Panc1 (cell line): ENCODE measurements around the gene PRCD. TPM values are rescaled to one million over a fixed set of nuclear protein-coding genes. Genes with fewer than 3 reads are reported as not detected.

ENCODE experiments used
- ATAC-seq: fragments of 200-7000 bp; cut with Tn5 transposase; 2 replicates; pipeline ENCODE4 v1.9.1; 2020; ENCODE audit warnings: mild to moderate bottlenecking, moderate library complexity
- BruUV-seq: library from RNA; stranded (reverse); fragments of 400-500 nt; replicated peaks from 2 replicates; lab custom pipeline; 2021; lab: Mats Ljungman, UMichigan
- CTCF ChIA-PET: fragments of 300-600 bp; sonication (Branson Sonifier 250); formaldehyde crosslinking; loops from one replicate; lab custom pipeline; 2022; ENCODE audit warnings: antibody characterized with exemption; lab: Charles Lee
- POLR2A ChIA-PET: fragments of 300-600 bp; sonication (Branson Sonifier 250); formaldehyde crosslinking; loops from one replicate; lab custom pipeline; 2022; ENCODE audit warnings: antibody characterized with exemption; lab: Charles Lee
- DNase-seq: peaks from one replicate; pipeline ENCODE4 v3.0.0-alpha.2; 2010; ENCODE audit warnings: low read depth, low spot score
- H3K27ac ChIP-seq: 2 replicates; pipeline ENCODE4 v1.5.1; 2011; ENCODE audit warnings: mild to moderate bottlenecking, low read length, inconsistent platforms
- H3K27me3 ChIP-seq: fragments of 200-500 bp; sonication (Bioruptor generic); 2 replicates; pipeline ENCODE4 v1.6.0; 2014; ENCODE audit warnings: low read length, inconsistent platforms; ENCODE audit not compliant: control insufficient read depth, insufficient read depth
- H3K36me3 ChIP-seq: fragments of 200-500 bp; sonication (Bioruptor generic); 2 replicates; pipeline ENCODE4 v1.5.1; 2014; ENCODE audit warnings: inconsistent platforms, mild to moderate bottlenecking, low read length, moderate library complexity; ENCODE audit not compliant: control insufficient read depth, insufficient read depth
- H3K4me1 ChIP-seq: 2 replicates; pipeline ENCODE4 v1.5.1; 2011; ENCODE audit warnings: inconsistent platforms, mild to moderate bottlenecking, low read length, moderate library complexity; ENCODE audit not compliant: control insufficient read depth, insufficient read depth
- H3K4me3 ChIP-seq, 2 experiments: 2 replicates each; pipeline ENCODE4 v1.5.1; 2011 to 2012; ENCODE audit warnings: low read depth in 2 of 2, low read length in 2 of 2, mild to moderate bottlenecking in 2 of 2, inconsistent platforms in 1 of 2, moderate library complexity in 1 of 2
- H3K9me3 ChIP-seq: fragments of 200-500 bp; sonication (Bioruptor generic); 2 replicates; pipeline ENCODE4 v1.5.1; 2014; ENCODE audit warnings: low read depth, mild to moderate bottlenecking, inconsistent platforms, low read length, moderate library complexity; ENCODE audit not compliant: control insufficient read depth, insufficient read depth
- POLR2AphosphoS5 ChIP-seq: IDR thresholded peaks from 2 replicates; pipeline ENCODE4 v1.6.1; 2012; ENCODE audit warnings: mild to moderate bottlenecking, low read depth, low read length, moderate library complexity
- SIN3A ChIP-seq: IDR thresholded peaks from 2 replicates; pipeline ENCODE4 v1.6.1; 2012; ENCODE audit warnings: low read depth, mild to moderate bottlenecking, low read length, moderate library complexity, borderline replicate concordance; ENCODE audit not compliant: insufficient read depth
- TCF7L2 ChIP-seq: IDR thresholded peaks from 2 replicates; pipeline ENCODE4 v1.6.1; 2011; ENCODE audit warnings: mild to moderate bottlenecking, low read depth, low read length, inconsistent platforms
- in situ Hi-C: cut with HindIII; loops from 2 replicates; pipeline ENCODE4 v1.10.0; 2016; ENCODE audit warnings: low sequenced_read_pairs, low pct_unique_long_range_greater_than_20kb
- intact Hi-C: fragments of 100-400 bp; cut with micrococcal nuclease; formaldehyde crosslinking; loops from one replicate; pipeline ENCODE4 v1.10.0; 2022; ENCODE audit not compliant: unreplicated experiment
- total RNA-seq: library from RNA; stranded (reverse); gene quantifications from one replicate; pipeline ENCODE4 v1.2.1, GENCODE V29; 2021; ENCODE audit not compliant: unreplicated experiment
- TF ChIP-seq, protein P1 (sequence below): fragments of 450-650 bp; IDR thresholded peaks from 2 replicates; pipeline ENCODE4 v1.5.1; 2017; ENCODE audit warnings: mild to moderate bottlenecking
- TF ChIP-seq, protein P2 (sequence below), 2 experiments: IDR thresholded peaks; 2 replicates each; pipeline ENCODE4 v1.6.1; 2011 to 2012; ENCODE audit warnings: low read depth in 2 of 2, control low read depth in 1 of 2, low read length in 1 of 2, mild to moderate bottlenecking in 1 of 2, moderate library complexity in 1 of 2; ENCODE audit not compliant: insufficient read depth in 1 of 2

Gene PRCD
- total RNA-seq, 1 experiment from 2014 or later: 0.54 TPM

DNA sequence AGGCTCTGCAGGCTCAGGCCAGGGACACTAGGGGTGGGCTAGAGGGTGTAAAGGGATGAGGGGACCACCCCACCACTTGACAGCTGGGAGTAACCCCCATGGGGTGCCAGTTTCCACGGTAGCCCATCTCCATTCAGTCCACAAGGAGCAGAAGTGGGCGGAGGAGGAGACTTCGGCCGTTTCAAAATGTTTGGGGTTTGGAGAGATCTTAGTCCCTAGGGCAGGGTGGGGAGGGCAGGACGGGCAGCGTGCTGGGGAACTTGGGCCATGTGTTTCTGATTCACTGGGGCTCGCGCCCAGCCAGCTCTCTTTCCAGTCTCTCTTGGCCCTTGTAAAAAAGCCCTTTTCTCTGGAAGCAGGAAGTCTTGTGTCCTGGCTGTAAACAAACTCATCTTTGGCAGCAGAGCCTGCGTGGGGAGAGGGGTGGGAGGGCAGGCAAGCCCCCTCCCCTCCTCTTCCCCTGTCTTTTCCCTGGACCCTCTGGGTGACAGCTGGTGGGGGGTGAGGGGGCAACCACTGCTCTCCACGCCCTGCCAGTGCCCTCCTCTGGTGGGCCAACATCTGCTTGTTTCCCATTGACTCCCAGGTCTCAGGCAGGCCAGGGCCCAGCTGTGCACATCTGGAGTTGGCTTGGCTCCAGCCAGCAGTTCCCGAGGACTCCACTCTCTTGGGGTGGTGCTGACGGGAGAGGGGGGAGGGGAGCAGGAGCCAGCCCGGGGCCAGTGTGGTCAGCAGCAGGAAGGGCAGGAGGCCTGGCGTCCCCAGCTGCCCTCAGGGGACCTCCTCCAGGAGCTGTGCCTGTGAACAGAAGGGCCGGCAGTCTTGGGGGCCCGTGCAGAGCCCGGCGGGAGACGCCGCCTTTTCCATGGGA is 10.4 kb upstream of the PRCD start:
- Histone ChIP-seq H3K27me3 (no peaks in the 10 kb centered on the region), H3K27ac (peak overlapping the region; percentile 67), H3K9me3 (no peaks in the 10 kb centered on the region), H3K4me1 (peaks cover 40% of the 10 kb centered on the region), H3K36me3 (no peaks in the 10 kb centered on the region), H3K4me3 (no peak overlapping the region)
- in situ Hi-C loops (no loop called here), intact Hi-C loops (no loop called here)
- no peak for DNase-seq
- no peak for TF ChIP-seq TCF7L2
- TF ChIP-seq, protein P1, sequence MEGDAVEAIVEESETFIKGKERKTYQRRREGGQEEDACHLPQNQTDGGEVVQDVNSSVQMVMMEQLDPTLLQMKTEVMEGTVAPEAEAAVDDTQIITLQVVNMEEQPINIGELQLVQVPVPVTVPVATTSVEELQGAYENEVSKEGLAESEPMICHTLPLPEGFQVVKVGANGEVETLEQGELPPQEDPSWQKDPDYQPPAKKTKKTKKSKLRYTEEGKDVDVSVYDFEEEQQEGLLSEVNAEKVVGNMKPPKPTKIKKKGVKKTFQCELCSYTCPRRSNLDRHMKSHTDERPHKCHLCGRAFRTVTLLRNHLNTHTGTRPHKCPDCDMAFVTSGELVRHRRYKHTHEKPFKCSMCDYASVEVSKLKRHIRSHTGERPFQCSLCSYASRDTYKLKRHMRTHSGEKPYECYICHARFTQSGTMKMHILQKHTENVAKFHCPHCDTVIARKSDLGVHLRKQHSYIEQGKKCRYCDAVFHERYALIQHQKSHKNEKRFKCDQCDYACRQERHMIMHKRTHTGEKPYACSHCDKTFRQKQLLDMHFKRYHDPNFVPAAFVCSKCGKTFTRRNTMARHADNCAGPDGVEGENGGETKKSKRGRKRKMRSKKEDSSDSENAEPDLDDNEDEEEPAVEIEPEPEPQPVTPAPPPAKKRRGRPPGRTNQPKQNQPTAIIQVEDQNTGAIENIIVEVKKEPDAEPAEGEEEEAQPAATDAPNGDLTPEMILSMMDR: no peak
- TF ChIP-seq POLR2AphosphoS5: no peak
- TF ChIP-seq, protein P2, sequence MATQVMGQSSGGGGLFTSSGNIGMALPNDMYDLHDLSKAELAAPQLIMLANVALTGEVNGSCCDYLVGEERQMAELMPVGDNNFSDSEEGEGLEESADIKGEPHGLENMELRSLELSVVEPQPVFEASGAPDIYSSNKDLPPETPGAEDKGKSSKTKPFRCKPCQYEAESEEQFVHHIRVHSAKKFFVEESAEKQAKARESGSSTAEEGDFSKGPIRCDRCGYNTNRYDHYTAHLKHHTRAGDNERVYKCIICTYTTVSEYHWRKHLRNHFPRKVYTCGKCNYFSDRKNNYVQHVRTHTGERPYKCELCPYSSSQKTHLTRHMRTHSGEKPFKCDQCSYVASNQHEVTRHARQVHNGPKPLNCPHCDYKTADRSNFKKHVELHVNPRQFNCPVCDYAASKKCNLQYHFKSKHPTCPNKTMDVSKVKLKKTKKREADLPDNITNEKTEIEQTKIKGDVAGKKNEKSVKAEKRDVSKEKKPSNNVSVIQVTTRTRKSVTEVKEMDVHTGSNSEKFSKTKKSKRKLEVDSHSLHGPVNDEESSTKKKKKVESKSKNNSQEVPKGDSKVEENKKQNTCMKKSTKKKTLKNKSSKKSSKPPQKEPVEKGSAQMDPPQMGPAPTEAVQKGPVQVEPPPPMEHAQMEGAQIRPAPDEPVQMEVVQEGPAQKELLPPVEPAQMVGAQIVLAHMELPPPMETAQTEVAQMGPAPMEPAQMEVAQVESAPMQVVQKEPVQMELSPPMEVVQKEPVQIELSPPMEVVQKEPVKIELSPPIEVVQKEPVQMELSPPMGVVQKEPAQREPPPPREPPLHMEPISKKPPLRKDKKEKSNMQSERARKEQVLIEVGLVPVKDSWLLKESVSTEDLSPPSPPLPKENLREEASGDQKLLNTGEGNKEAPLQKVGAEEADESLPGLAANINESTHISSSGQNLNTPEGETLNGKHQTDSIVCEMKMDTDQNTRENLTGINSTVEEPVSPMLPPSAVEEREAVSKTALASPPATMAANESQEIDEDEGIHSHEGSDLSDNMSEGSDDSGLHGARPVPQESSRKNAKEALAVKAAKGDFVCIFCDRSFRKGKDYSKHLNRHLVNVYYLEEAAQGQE (IDR thresholded peaks at IDR 0.05; ENCODE audit: insufficient read depth in 1 of 2, low read depth in 2 of 2, low read length in 1 of 2): no peak
- TF ChIP-seq SIN3A: no peak
- no TSS peak for BruUV-seq
- ChIA-PET POLR2A (no interaction called here), CTCF (interaction anchor here (0.5 to 2.4 kb wide), 5 partner anchors 11 to 180 kb away, joined by 5 to 11 read pairs (median 6); partner anchors contain the start of gene PRCD)
- peak; percentile 28 for ATAC-seq

DNA sequence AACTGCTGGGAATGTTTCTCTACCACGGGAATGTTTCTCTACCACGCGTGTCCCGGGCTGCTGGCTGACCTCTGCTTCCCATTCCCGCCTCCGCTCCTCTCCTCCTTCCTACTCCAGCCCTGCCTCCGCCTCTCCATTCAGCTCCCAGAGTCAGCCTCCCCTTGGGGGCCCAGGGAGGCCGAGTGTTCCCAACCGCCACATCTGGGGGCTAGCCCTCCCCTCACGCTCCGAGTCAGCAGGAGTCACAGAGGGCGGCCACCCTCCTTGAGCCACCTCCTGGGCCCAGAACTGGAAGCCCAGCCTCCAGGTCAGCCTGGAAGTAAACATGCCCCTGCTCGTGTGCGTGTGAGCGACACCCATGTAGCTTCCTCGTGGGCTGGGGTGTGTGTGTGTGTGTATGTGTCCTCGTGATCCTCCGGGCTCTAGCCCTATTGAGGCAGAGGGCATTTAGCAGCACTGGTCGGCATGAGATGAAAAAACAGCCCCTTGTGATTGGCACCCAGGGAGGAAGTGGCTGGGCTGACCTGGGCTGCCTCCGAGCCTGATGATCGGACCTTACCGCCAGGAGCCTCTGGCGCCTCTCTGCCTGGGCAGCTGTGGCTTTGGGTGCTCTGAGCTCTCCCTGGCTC is 9.6 kb upstream of the PRCD start:
- in situ Hi-C loops: no loop called here
- H3K9me3 ChIP-seq: no peaks in the 10 kb centered on the region
- H3K36me3 ChIP-seq: no peaks in the 10 kb centered on the region
- DNase-seq: no peak
- ChIA-PET CTCF (no interaction called here), POLR2A (no interaction called here)
- H3K27me3 ChIP-seq: no peaks in the 10 kb centered on the region
- BruUV-seq: no TSS peak
- intact Hi-C loops: no loop called here
- no peak overlapping the region for H3K4me3 ChIP-seq
- ATAC-seq: 0 out of 2 replicates have a peak, but pooled peaks have one; percentile 2
- peaks cover 39% of the 10 kb centered on the region for H3K4me1 ChIP-seq
- peak overlapping the region; percentile 26 for H3K27ac ChIP-seq
- TF ChIP-seq, protein P2 (IDR thresholded peaks at IDR 0.05; ENCODE audit: insufficient read depth in 1 of 2, low read depth in 2 of 2, low read length in 1 of 2): no peak
- TF ChIP-seq, protein P1: no peak
- TF ChIP-seq TCF7L2 (no peak), SIN3A (no peak), POLR2AphosphoS5 (no peak)
